SK-N-SH (cell line): Measurements from ENCODE around the gene MPEG1. TPM values are rescaled to one million over a fixed set of nuclear protein-coding genes. Genes with fewer than 3 reads are reported as not detected.

Source experiments
- CTCF ChIA-PET: fragments of 300-600, 350-600 bp; formaldehyde crosslinking; extraction: SDS; loops from one replicate; lab custom pipeline; 2021; lab: Yijun Ruan, JAX
- POLR2A ChIA-PET: fragments of 350-600 bp; sonication (Branson Sonifier 250); formaldehyde crosslinking; extraction: SDS; loops from one replicate; lab custom pipeline; 2020; ENCODE audit warnings: antibody characterized with exemption, inconsistent platforms; lab: Yijun Ruan, JAX
- DNase-seq: peaks from one replicate; pipeline ENCODE4 v3.0.0; 2012
- H2AFZ ChIP-seq: fragments of 200-600 bp; sonication (generic); 2 replicates; pipeline ENCODE4 v1.8.1; 2016; ENCODE audit warnings: antibody characterized with exemption, mild to moderate bottlenecking, low read depth
- H3F3A ChIP-seq: fragments of 200-600 bp; sonication (generic); replicated peaks from 2 replicates; pipeline ENCODE3; 2016; ENCODE audit warnings: antibody characterized with exemption, mild to moderate bottlenecking; ENCODE audit not compliant: insufficient read depth
- H3K27ac ChIP-seq, 2 experiments: fragments of 200-500 bp in 1 of 2; fragments of 200-600 bp in 1 of 2; sonication (Bioruptor generic) in 1 of 2; sonication (generic), shearing (Covaris generic) in 1 of 2; 2 replicates each; pipeline versions ENCODE4 v1.5.1 to v1.6.1; 2014 to 2016; ENCODE audit warnings: low read depth in 2 of 2, inconsistent platforms in 1 of 2, low read length in 1 of 2, mild to moderate bottlenecking in 1 of 2, mixed read lengths in 1 of 2
- H3K27me3 ChIP-seq: fragments of 200-600 bp; sonication (generic), shearing (Covaris generic); 2 replicates; pipeline ENCODE4 v1.6.1; 2016; ENCODE audit warnings: mixed run types; ENCODE audit not compliant: insufficient read depth
- H3K36me3 ChIP-seq, 2 experiments: fragments of 200-500 bp in 1 of 2; fragments of 200-600 bp in 1 of 2; sonication (Bioruptor generic) in 1 of 2; sonication (generic) in 1 of 2; replicated peaks in 1 of 2; 2 replicates each; pipeline versions ENCODE3 to v1.5.1; 2014 to 2016; ENCODE audit warnings: low read length in 1 of 2, mild to moderate bottlenecking in 1 of 2; ENCODE audit not compliant: insufficient read depth in 2 of 2, control insufficient read depth in 1 of 2
- H3K4me1 ChIP-seq, 2 experiments: fragments of 200-500 bp in 1 of 2; fragments of 200-600 bp in 1 of 2; sonication (Bioruptor generic) in 1 of 2; sonication (generic), shearing (Covaris generic) in 1 of 2; 2 replicates each; pipeline versions ENCODE4 v1.5.1 to v1.6.1; 2014 to 2016; ENCODE audit warnings: low read depth in 1 of 2, low read length in 1 of 2, mixed run types in 1 of 2; ENCODE audit not compliant: insufficient read depth in 2 of 2, control insufficient read depth in 1 of 2
- H3K4me2 ChIP-seq: fragments of 200-600 bp; sonication (generic), shearing (Covaris generic); 2 replicates; pipeline ENCODE4 v1.6.1; 2017; ENCODE audit warnings: mixed run types
- H3K4me3 ChIP-seq, 2 experiments: fragments of 200-500 bp in 1 of 2; fragments of 200-600 bp in 1 of 2; sonication (Bioruptor generic) in 1 of 2; sonication (generic), shearing (Covaris generic) in 1 of 2; 2 replicates each; pipeline versions ENCODE4 v1.5.1 to v1.8.1; 2014 to 2016; ENCODE audit warnings: low read depth in 2 of 2, inconsistent platforms in 1 of 2, low read length in 1 of 2, mild to moderate bottlenecking in 1 of 2, mixed read lengths in 1 of 2, moderate library complexity in 1 of 2
- H3K79me2 ChIP-seq: fragments of 200-600 bp; sonication (generic); 2 replicates; pipeline ENCODE4 v1.8.1; 2017; ENCODE audit warnings: mild to moderate bottlenecking; ENCODE audit not compliant: insufficient read depth
- H3K9ac ChIP-seq: fragments of 200-600 bp; sonication (generic); 2 replicates; pipeline ENCODE4 v1.6.1; 2017; ENCODE audit warnings: mixed run types
- H3K9me2 ChIP-seq: fragments of 200-600 bp; sonication (generic); 2 replicates; pipeline ENCODE4 v1.6.1; 2017; ENCODE audit warnings: mixed run types
- H3K9me3 ChIP-seq: fragments of 200-600 bp; sonication (generic); 2 replicates; pipeline ENCODE4 v1.6.1; 2017; ENCODE audit warnings: mixed run types, mild to moderate bottlenecking, moderate library complexity
- H4K20me1 ChIP-seq: fragments of 200-600 bp; sonication (generic); 2 replicates; pipeline ENCODE4 v1.6.1; 2017; ENCODE audit warnings: mild to moderate bottlenecking, mixed run types; ENCODE audit not compliant: insufficient read depth
- ELF1 ChIP-seq: IDR thresholded peaks from 2 replicates; pipeline ENCODE4 v1.4.0; 2012
- EP300 ChIP-seq, 2 experiments: IDR thresholded peaks; 2 replicates each; pipeline versions ENCODE4 v1.4.0 to v1.6.1; 2012; ENCODE audit warnings: borderline replicate concordance in 1 of 2, low read depth in 1 of 2, low read length in 1 of 2
- GABPA ChIP-seq: IDR thresholded peaks from 2 replicates; pipeline ENCODE4 v1.4.0; 2012; ENCODE audit warnings: low read depth, mild to moderate bottlenecking
- GATA2 ChIP-seq: sonication (generic); formaldehyde crosslinking; IDR thresholded peaks from 2 replicates; pipeline ENCODE4 v1.5.0; 2020; ENCODE audit warnings: mild to moderate bottlenecking, missing genetic modification reagents
- MEF2A ChIP-seq: IDR thresholded peaks from 2 replicates; pipeline ENCODE4 v1.4.0; 2012; ENCODE audit warnings: low read depth, borderline replicate concordance
- MXI1 ChIP-seq: IDR thresholded peaks from 2 replicates; pipeline ENCODE4 v1.6.1; 2012; ENCODE audit warnings: mild to moderate bottlenecking, low read depth, low read length, improper control_type of control experiment
- NFIC ChIP-seq: IDR thresholded peaks from 2 replicates; pipeline ENCODE4 v1.4.0; 2012; ENCODE audit warnings: borderline replicate concordance
- NRF1 ChIP-seq: IDR thresholded peaks from 2 replicates; pipeline ENCODE4 v1.6.1; 2012; ENCODE audit warnings: low read depth, mild to moderate bottlenecking, low read length
- POLR2AphosphoS5 ChIP-seq: IDR thresholded peaks from 2 replicates; pipeline ENCODE4 v1.6.1; 2012; ENCODE audit warnings: low read depth, low read length
- RCOR1 ChIP-seq: fragments of 150-350 bp; IDR thresholded peaks from 2 replicates; pipeline ENCODE4 v1.6.1; 2017; ENCODE audit warnings: antibody characterized with exemption, low read length
- REST ChIP-seq: IDR thresholded peaks from 2 replicates; pipeline ENCODE4 v1.6.1; 2012; ENCODE audit warnings: mild to moderate bottlenecking, low read depth, low read length, moderate library complexity
- TAF1 ChIP-seq: IDR thresholded peaks from 2 replicates; pipeline ENCODE4 v1.6.1; 2012; ENCODE audit warnings: low read depth, mild to moderate bottlenecking, low read length, moderate library complexity, borderline replicate concordance
- TCF12 ChIP-seq: IDR thresholded peaks from 2 replicates; pipeline ENCODE4 v1.4.0; 2012
- TEAD4 ChIP-seq: IDR thresholded peaks from 2 replicates; pipeline ENCODE4 v1.4.0; 2012; ENCODE audit warnings: mild to moderate bottlenecking, borderline replicate concordance; ENCODE audit not compliant: insufficient read depth
- ZBTB33 ChIP-seq: IDR thresholded peaks from 2 replicates; pipeline ENCODE4 v1.4.0; 2012; ENCODE audit warnings: low read depth, borderline replicate concordance
- WGBS: methylation state at CpG from one replicate; pipeline ENCODE4 v1.1.6; 2017; ENCODE audit warnings: low lambda C conversion rate; 5-methylcytosine and 5-hydroxymethylcytosine counted together
- polyA plus RNA-seq, 3 experiments: library from polyadenylated mRNA; depleted of rRNA; stranded (reverse); fragments of >200 nt; gene quantifications; 2 replicates each; pipeline ENCODE4 v1.2.3, GENCODE V29; 2012
- TF ChIP-seq, protein P1 (sequence below): IDR thresholded peaks from 2 replicates; pipeline ENCODE4; 2012
- TF ChIP-seq, protein P2 (sequence below): fragments of 150-350 bp; IDR thresholded peaks from 2 replicates; pipeline ENCODE4 v1.6.1; 2017; ENCODE audit warnings: antibody characterized with exemption, low read length, low read depth, borderline replicate concordance
- TF ChIP-seq, protein P3 (sequence below): fragments of 150-350 bp; IDR thresholded peaks from 2 replicates; pipeline ENCODE4 v1.6.1; 2016; ENCODE audit warnings: mild to moderate bottlenecking, low read depth, low read length

MPEG1 gene
- polyA plus RNA-seq, 1 of the 3 experiments (the other 2 are of a cell fraction), result not detected

- TF ChIP-seq ZBTB33, result no peak
- TF ChIP-seq NFIC, result no peak
- no peak for TF ChIP-seq MEF2A
- TF ChIP-seq, protein P1, sequence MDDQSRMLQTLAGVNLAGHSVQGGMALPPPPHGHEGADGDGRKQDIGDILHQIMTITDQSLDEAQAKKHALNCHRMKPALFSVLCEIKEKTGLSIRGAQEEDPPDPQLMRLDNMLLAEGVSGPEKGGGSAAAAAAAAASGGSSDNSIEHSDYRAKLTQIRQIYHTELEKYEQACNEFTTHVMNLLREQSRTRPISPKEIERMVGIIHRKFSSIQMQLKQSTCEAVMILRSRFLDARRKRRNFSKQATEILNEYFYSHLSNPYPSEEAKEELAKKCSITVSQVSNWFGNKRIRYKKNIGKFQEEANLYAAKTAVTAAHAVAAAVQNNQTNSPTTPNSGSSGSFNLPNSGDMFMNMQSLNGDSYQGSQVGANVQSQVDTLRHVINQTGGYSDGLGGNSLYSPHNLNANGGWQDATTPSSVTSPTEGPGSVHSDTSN, result no peak
- TF ChIP-seq GABPA, result no peak
- TF ChIP-seq MXI1, result no peak
- TF ChIP-seq NRF1, result no peak
- no peak for TF ChIP-seq EP300 (IDR thresholded peaks at IDR 0.05; ENCODE audit: borderline replicate concordance in 1 of 2, low read depth in 1 of 2, low read length in 1 of 2)
- TF ChIP-seq TAF1, result no peak
- TF ChIP-seq, protein P2, sequence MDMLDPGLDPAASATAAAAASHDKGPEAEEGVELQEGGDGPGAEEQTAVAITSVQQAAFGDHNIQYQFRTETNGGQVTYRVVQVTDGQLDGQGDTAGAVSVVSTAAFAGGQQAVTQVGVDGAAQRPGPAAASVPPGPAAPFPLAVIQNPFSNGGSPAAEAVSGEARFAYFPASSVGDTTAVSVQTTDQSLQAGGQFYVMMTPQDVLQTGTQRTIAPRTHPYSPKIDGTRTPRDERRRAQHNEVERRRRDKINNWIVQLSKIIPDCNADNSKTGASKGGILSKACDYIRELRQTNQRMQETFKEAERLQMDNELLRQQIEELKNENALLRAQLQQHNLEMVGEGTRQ, result no peak
- no peak for TF ChIP-seq GATA2 (CRISPR knock-in tag)
These were observed 29.0 kb downstream of the MPEG1 start (continued) for GRCh38 chr11:59183771-59184170.

- TF ChIP-seq, protein P3, sequence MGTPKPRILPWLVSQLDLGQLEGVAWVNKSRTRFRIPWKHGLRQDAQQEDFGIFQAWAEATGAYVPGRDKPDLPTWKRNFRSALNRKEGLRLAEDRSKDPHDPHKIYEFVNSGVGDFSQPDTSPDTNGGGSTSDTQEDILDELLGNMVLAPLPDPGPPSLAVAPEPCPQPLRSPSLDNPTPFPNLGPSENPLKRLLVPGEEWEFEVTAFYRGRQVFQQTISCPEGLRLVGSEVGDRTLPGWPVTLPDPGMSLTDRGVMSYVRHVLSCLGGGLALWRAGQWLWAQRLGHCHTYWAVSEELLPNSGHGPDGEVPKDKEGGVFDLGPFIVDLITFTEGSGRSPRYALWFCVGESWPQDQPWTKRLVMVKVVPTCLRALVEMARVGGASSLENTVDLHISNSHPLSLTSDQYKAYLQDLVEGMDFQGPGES, result no peak
- TF ChIP-seq RCOR1 (no peak), MEF2A (no peak), REST (no peak), POLR2AphosphoS5 (no peak), NFIC (no peak), ELF1 (no peak), TCF12 (no peak), TEAD4 (no peak), GABPA (no peak)
- TF ChIP-seq, protein P2, result no peak
- Histone ChIP-seq H3K27me3 (peaks cover 3% of the 10 kb centered on the region; the same call in 1 of the 2 replicates), H3K27ac (no peak overlapping the region), H3F3A (no peaks in the 10 kb centered on the region), H4K20me1 (no peaks in the 10 kb centered on the region), H2AFZ (no peak overlapping the region), H3K9me3 (no peaks in the 10 kb centered on the region), H3K4me2 (no peak overlapping the region), H3K9ac (no peak overlapping the region), H3K9me2 (no peaks in the 10 kb centered on the region), H3K4me3 (no peak overlapping the region), H3K4me1 (no peaks in the 10 kb centered on the region), H3K79me2 (no peaks in the 10 kb centered on the region), H3K36me3 (no peaks in the 10 kb centered on the region)
- ChIA-PET POLR2A (no interaction called here), CTCF (interaction anchor here (6.2 kb wide), 1 partner anchor 10 kb away, joined by 58 read pairs; the partner anchor contains the start of gene DTX4)
- DNase-seq, result no peak
- WGBS, result 40% methylated on average over 2 of the region's 4 CpGs
These were observed 30.1 kb downstream of the MPEG1 start for GRCh38 chr11:59182457-59183151.
